Panc1 (cell line): ENCODE results near the gene HLA-DRB1. TPM values are rescaled to one million over a fixed set of nuclear protein-coding genes. Genes with fewer than 3 reads are reported as not detected.

Source experiments
- ATAC-seq: fragments of 200-7000 bp; cut with Tn5 transposase; 2 replicates; pipeline ENCODE4 v1.9.1; 2020; ENCODE audit warnings: mild to moderate bottlenecking, moderate library complexity
- BruUV-seq: library from RNA; stranded (reverse); fragments of 400-500 nt; replicated peaks from 2 replicates; lab custom pipeline; 2021; lab: Mats Ljungman, UMichigan
- CTCF ChIA-PET: fragments of 300-600 bp; sonication (Branson Sonifier 250); formaldehyde crosslinking; loops from one replicate; lab custom pipeline; 2022; ENCODE audit warnings: antibody characterized with exemption; lab: Charles Lee
- POLR2A ChIA-PET: fragments of 300-600 bp; sonication (Branson Sonifier 250); formaldehyde crosslinking; loops from one replicate; lab custom pipeline; 2022; ENCODE audit warnings: antibody characterized with exemption; lab: Charles Lee
- DNase-seq: peaks from one replicate; pipeline ENCODE4 v3.0.0-alpha.2; 2010; ENCODE audit warnings: low read depth, low spot score
- H3K27ac ChIP-seq: 2 replicates; pipeline ENCODE4 v1.5.1; 2011; ENCODE audit warnings: mild to moderate bottlenecking, low read length, inconsistent platforms
- H3K27me3 ChIP-seq: fragments of 200-500 bp; sonication (Bioruptor generic); 2 replicates; pipeline ENCODE4 v1.6.0; 2014; ENCODE audit warnings: low read length, inconsistent platforms; ENCODE audit not compliant: control insufficient read depth, insufficient read depth
- H3K36me3 ChIP-seq: fragments of 200-500 bp; sonication (Bioruptor generic); 2 replicates; pipeline ENCODE4 v1.5.1; 2014; ENCODE audit warnings: inconsistent platforms, mild to moderate bottlenecking, low read length, moderate library complexity; ENCODE audit not compliant: control insufficient read depth, insufficient read depth
- H3K4me1 ChIP-seq: 2 replicates; pipeline ENCODE4 v1.5.1; 2011; ENCODE audit warnings: inconsistent platforms, mild to moderate bottlenecking, low read length, moderate library complexity; ENCODE audit not compliant: control insufficient read depth, insufficient read depth
- H3K4me3 ChIP-seq, 2 experiments: 2 replicates each; pipeline ENCODE4 v1.5.1; 2011 to 2012; ENCODE audit warnings: low read depth in 2 of 2, low read length in 2 of 2, mild to moderate bottlenecking in 2 of 2, inconsistent platforms in 1 of 2, moderate library complexity in 1 of 2
- H3K9me3 ChIP-seq: fragments of 200-500 bp; sonication (Bioruptor generic); 2 replicates; pipeline ENCODE4 v1.5.1; 2014; ENCODE audit warnings: low read depth, mild to moderate bottlenecking, inconsistent platforms, low read length, moderate library complexity; ENCODE audit not compliant: control insufficient read depth, insufficient read depth
- POLR2AphosphoS5 ChIP-seq: IDR thresholded peaks from 2 replicates; pipeline ENCODE4 v1.6.1; 2012; ENCODE audit warnings: mild to moderate bottlenecking, low read depth, low read length, moderate library complexity
- REST ChIP-seq, 2 experiments: IDR thresholded peaks; 2 replicates each; pipeline ENCODE4 v1.6.1; 2011 to 2012; ENCODE audit warnings: low read depth in 2 of 2, control low read depth in 1 of 2, low read length in 1 of 2, mild to moderate bottlenecking in 1 of 2, moderate library complexity in 1 of 2; ENCODE audit not compliant: insufficient read depth in 1 of 2
- SIN3A ChIP-seq: IDR thresholded peaks from 2 replicates; pipeline ENCODE4 v1.6.1; 2012; ENCODE audit warnings: low read depth, mild to moderate bottlenecking, low read length, moderate library complexity, borderline replicate concordance; ENCODE audit not compliant: insufficient read depth
- TCF7L2 ChIP-seq: IDR thresholded peaks from 2 replicates; pipeline ENCODE4 v1.6.1; 2011; ENCODE audit warnings: mild to moderate bottlenecking, low read depth, low read length, inconsistent platforms
- in situ Hi-C: cut with HindIII; loops from 2 replicates; pipeline ENCODE4 v1.10.0; 2016; ENCODE audit warnings: low sequenced_read_pairs, low pct_unique_long_range_greater_than_20kb
- intact Hi-C: fragments of 100-400 bp; cut with micrococcal nuclease; formaldehyde crosslinking; loops from one replicate; pipeline ENCODE4 v1.10.0; 2022; ENCODE audit not compliant: unreplicated experiment
- total RNA-seq: library from RNA; stranded (reverse); gene quantifications from one replicate; pipeline ENCODE4 v1.2.1, GENCODE V29; 2021; ENCODE audit not compliant: unreplicated experiment
- TF ChIP-seq, protein P1 (sequence below): fragments of 450-650 bp; IDR thresholded peaks from 2 replicates; pipeline ENCODE4 v1.5.1; 2017; ENCODE audit warnings: mild to moderate bottlenecking

Gene HLA-DRB1
- total RNA-seq, 1 experiment from 2014 or later: 1.1 TPM

DNA sequence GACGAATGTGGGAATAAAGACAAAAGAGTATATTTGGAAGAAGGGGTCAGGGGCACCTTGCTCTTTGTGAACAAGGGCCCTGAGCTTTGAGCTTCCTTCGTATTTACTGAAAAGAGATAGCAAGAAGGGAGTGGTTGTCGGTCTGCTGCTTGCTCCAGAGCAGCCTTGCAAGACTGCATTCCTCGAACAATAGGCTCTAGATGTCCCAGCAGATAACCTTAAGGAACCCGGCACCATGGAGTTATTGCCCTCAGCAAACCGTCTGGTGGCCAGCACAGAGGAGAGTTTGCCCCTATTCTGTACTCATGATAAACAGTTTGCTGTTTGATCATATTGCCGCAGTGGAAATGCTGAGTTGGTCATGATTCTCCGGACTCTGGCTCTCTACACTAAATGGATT lies 22.7 kb downstream of the HLA-DRB1 start:
- intact Hi-C loops: no loop called here
- H3K27me3 ChIP-seq: no peaks in the 10 kb centered on the region
- BruUV-seq: no TSS peak

DNA sequence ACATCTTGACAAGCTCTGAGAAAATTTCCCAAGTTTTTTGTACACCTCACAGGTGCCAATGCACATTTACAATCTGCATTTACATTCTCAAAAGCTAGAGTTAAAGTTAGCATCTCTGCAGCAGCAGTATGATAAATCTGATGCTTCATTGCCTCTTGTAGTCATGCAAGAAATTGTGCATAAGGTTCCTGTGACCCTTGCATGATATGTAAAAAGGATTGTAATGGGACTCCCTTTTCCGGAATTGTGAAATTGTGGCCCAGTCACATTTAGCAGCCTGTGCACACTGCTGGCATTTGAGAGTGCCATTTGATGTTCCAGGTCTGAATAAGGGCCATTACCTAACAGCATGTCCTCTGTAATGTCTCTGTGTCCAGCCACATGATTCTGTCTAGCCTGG lies 24.1 kb downstream of the HLA-DRB1 start:
- no peak overlapping the region for H3K27ac ChIP-seq
- in situ Hi-C loops (no loop called here), intact Hi-C loops (no loop called here)
- ATAC-seq (no peak), DNase-seq (no peak)
- no peaks in the 10 kb centered on the region for H3K9me3 ChIP-seq
- H3K27me3 ChIP-seq: no peaks in the 10 kb centered on the region
- no peak overlapping the region for H3K4me3 ChIP-seq
- POLR2A ChIA-PET: no interaction called here
- BruUV-seq: no TSS peak
- H3K4me1 ChIP-seq: no peaks in the 10 kb centered on the region
- no peaks in the 10 kb centered on the region for H3K36me3 ChIP-seq
- CTCF ChIA-PET: no interaction called here
- TF ChIP-seq TCF7L2: no peak
- TF ChIP-seq SIN3A: no peak
- TF ChIP-seq, protein P1, sequence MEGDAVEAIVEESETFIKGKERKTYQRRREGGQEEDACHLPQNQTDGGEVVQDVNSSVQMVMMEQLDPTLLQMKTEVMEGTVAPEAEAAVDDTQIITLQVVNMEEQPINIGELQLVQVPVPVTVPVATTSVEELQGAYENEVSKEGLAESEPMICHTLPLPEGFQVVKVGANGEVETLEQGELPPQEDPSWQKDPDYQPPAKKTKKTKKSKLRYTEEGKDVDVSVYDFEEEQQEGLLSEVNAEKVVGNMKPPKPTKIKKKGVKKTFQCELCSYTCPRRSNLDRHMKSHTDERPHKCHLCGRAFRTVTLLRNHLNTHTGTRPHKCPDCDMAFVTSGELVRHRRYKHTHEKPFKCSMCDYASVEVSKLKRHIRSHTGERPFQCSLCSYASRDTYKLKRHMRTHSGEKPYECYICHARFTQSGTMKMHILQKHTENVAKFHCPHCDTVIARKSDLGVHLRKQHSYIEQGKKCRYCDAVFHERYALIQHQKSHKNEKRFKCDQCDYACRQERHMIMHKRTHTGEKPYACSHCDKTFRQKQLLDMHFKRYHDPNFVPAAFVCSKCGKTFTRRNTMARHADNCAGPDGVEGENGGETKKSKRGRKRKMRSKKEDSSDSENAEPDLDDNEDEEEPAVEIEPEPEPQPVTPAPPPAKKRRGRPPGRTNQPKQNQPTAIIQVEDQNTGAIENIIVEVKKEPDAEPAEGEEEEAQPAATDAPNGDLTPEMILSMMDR: no peak
- no peak for TF ChIP-seq POLR2AphosphoS5
- TF ChIP-seq REST (IDR thresholded peaks at IDR 0.05; ENCODE audit: insufficient read depth in 1 of 2, low read depth in 2 of 2, low read length in 1 of 2): no peak

More for the DNA sequence above, 22.7 kb downstream of the HLA-DRB1 start:
- H3K27ac ChIP-seq: no peak overlapping the region
- TF ChIP-seq, protein P1: no peak
- no peak for TF ChIP-seq SIN3A
- no peak overlapping the region for H3K4me3 ChIP-seq
- in situ Hi-C loops: no loop called here
- POLR2A ChIA-PET: no interaction called here
- H3K9me3 ChIP-seq: no peaks in the 10 kb centered on the region
- H3K4me1 ChIP-seq: no peaks in the 10 kb centered on the region
- ATAC-seq: no peak
- DNase-seq: no peak
- CTCF ChIA-PET: no interaction called here
- no peaks in the 10 kb centered on the region for H3K36me3 ChIP-seq
